K562 (cell line): ENCODE data around the gene SLC25A15. TPM values are rescaled to one million over a fixed set of nuclear protein-coding genes. Genes with fewer than 3 reads are reported as not detected.
A peak's percentile ranks its signal among the peaks of the same experiment; 100 is the strongest.

Source experiments
- JUN ChIP-seq, 2 experiments: sonication (generic) in 1 of 2; formaldehyde crosslinking in 1 of 2; IDR thresholded peaks; 2 replicates each; pipeline versions ENCODE4 v1.6.1 to v1.8.0; 2012 to 2022; ENCODE audit warnings: borderline replicate concordance in 2 of 2, mild to moderate bottlenecking in 2 of 2, improper control_type of control experiment in 1 of 2, low read depth in 1 of 2, low read length in 1 of 2, missing genetic modification reagents in 1 of 2
- MEIS2 ChIP-seq: fragments of 450-650 bp; IDR thresholded peaks from 2 replicates; pipeline ENCODE4 v1.6.1; 2014; ENCODE audit warnings: mild to moderate bottlenecking; ENCODE audit not compliant: partially characterized antibody
- NFIC ChIP-seq: fragments of 450-650 bp; IDR thresholded peaks from 2 replicates; pipeline ENCODE4 v1.6.1; 2017; ENCODE audit warnings: mild to moderate bottlenecking, inconsistent platforms
- PHF21A ChIP-seq: fragments of 450-650 bp; IDR thresholded peaks from 2 replicates; pipeline ENCODE4 v1.6.1; 2017; ENCODE audit warnings: low read depth, borderline replicate concordance
- TRIM25 ChIP-seq: fragments of 450-650 bp; IDR thresholded peaks from 2 replicates; pipeline ENCODE4 v1.7.0; 2016; ENCODE audit warnings: borderline replicate concordance
- UBTF ChIP-seq, 2 experiments: IDR thresholded peaks; 2 replicates each; pipeline ENCODE4 v1.6.1; 2012; ENCODE audit warnings: improper control_type of control experiment in 2 of 2, low read depth in 2 of 2, low read length in 2 of 2, borderline replicate concordance in 1 of 2
- ZNF277 ChIP-seq: fragments of 250-450 bp; sonication (Bioruptor Pico); IDR thresholded peaks from 2 replicates; pipeline ENCODE4 v1.8.0; 2022; ENCODE audit warnings: inconsistent platforms, mild to moderate bottlenecking, moderate library complexity, borderline replicate concordance
- ZNF384 ChIP-seq: IDR thresholded peaks from 2 replicates; pipeline ENCODE4 v1.6.1; 2012; ENCODE audit warnings: low read depth, low read length, improper control_type of control experiment
- ZNF407 ChIP-seq: fragments of 450-650 bp; IDR thresholded peaks from 2 replicates; pipeline ENCODE4 v1.6.1; 2016; ENCODE audit warnings: low read depth
- polyA plus RNA-seq, 8 experiments: library from polyadenylated mRNA; depleted of rRNA in 4 of 8; stranded (reverse) in 5 of 8; unstranded in 3 of 8; fragments of >200 nt; fragmentation: Nextera tagmentation in 2 of 8; fragmentation: Illumina TruSeq in 1 of 8; extraction: Ambion mirVana in 2 of 8; extraction: Trizol in 1 of 8; gene quantifications; 2 replicates each; pipeline versions ENCODE4 v1.2.1 to v1.2.3, GENCODE V29; 2011 to 2014; ENCODE audit warnings: inconsistent platforms in 1 of 8, missing spikeins in 1 of 8
- total RNA-seq, 7 experiments: library from RNA; depleted of rRNA in 6 of 7; stranded (reverse); fragments of >200 nt in 6 of 7; fragmentation: Illumina TruSeq in 2 of 7; extraction: Trizol in 2 of 7; gene quantifications; 2 replicates each; pipeline versions ENCODE4 v1.2.1 to v1.2.3, GENCODE V29; 2011 to 2021; ENCODE audit warnings: low replicate concordance in 1 of 7
- TF ChIP-seq, protein P1 (sequence below): fragments of 450-650 bp; formaldehyde crosslinking; IDR thresholded peaks from 2 replicates; pipeline ENCODE4 v1.4.0; 2020; ENCODE audit warnings: mild to moderate bottlenecking, moderate library complexity

Gene SLC25A15
- total and polyA plus RNA-seq, 9 of the 15 experiments (the other 6 are each of a cell fraction or from before 2014, with no cell fraction given), result 3.5 to 30.5 (median 20.3) TPM

DNA sequence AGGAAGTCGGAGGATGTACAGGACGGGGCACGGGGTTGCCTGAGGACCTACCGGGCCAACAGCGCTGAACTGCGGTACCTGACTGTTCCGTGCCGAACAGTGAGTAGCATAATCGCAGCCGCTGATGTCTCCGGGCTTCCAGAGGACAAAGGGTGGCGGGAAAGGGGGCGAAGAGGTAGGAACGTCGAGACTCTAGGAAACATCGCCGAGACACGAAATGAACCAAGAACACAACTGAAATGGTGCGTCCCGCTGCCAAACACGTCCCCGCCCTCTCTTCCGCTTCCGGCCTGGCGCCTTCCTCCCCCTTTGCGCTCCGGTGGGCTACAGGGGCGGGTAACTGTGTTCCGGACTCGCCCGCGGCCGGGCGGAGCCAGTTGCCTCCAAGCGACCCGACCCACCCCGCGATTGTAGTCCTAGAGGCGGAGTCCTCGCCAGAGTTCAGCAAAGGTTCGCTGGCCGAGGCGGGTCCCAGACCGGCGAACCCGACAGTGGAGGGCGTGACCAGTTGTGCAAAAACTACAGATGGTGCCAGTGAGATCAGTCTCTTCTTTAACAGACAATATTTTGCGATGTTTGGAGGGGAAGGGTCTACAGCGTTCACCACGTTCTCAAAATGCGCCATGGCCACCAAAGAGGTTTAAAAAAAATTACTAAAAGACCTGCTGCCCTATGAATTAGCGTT is 18.3 kb upstream of the SLC25A15 start, which contains the start of gene MRPS31 (continued):
- peak; percentile 53 for TF ChIP-seq ZNF384
- no peak for TF ChIP-seq JUN (IDR thresholded peaks at IDR 0.05; ENCODE audit: borderline replicate concordance, low read depth, low read length)
- TF ChIP-seq JUN (CRISPR knock-in tag; IDR thresholded peaks at IDR 0.05; ENCODE audit: borderline replicate concordance), result no peak
- TF ChIP-seq TRIM25, result no peak
- peak; percentile 5 for TF ChIP-seq MEIS2
- TF ChIP-seq NFIC, result peak; percentile 61
- TF ChIP-seq, protein P1, sequence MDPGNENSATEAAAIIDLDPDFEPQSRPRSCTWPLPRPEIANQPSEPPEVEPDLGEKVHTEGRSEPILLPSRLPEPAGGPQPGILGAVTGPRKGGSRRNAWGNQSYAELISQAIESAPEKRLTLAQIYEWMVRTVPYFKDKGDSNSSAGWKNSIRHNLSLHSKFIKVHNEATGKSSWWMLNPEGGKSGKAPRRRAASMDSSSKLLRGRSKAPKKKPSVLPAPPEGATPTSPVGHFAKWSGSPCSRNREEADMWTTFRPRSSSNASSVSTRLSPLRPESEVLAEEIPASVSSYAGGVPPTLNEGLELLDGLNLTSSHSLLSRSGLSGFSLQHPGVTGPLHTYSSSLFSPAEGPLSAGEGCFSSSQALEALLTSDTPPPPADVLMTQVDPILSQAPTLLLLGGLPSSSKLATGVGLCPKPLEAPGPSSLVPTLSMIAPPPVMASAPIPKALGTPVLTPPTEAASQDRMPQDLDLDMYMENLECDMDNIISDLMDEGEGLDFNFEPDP, result no peak
- no peak; the same call in 1 of the 2 replicates for TF ChIP-seq PHF21A
- TF ChIP-seq ZNF407, result no peak
- TF ChIP-seq UBTF (IDR thresholded peaks at IDR 0.05; ENCODE audit: borderline replicate concordance in 1 of 2, low read depth in 2 of 2, low read length in 2 of 2), result peak; percentile 36 to 84; a peak in 3 of 4 replicates
- TF ChIP-seq ZNF277, result no peak
